H1 (cell line): ENCODE data around the gene CXorf65. TPM values are rescaled to one million over a fixed set of nuclear protein-coding genes. Genes with fewer than 3 reads are reported as not detected.
A peak's percentile ranks its signal among the peaks of the same experiment; 100 is the strongest.

Experiments used
- CTCF ChIA-PET: fragments of 300-600 bp; sonication (Branson Sonifier 250); formaldehyde crosslinking; loops from one replicate; lab custom pipeline; 2021; ENCODE audit not compliant: partially characterized antibody; lab: Charles Lee
- POLR2A ChIA-PET: fragments of 300-600 bp; sonication (Branson Sonifier 250); formaldehyde crosslinking; loops from one replicate; lab custom pipeline; 2021; ENCODE audit warnings: inconsistent platforms; ENCODE audit not compliant: partially characterized antibody; lab: Charles Lee
- DNase-seq, 2 experiments: peaks; one replicate each; pipeline versions ENCODE4 v3.0.0 to v3.0.0-alpha.2; 2010 to 2022; ENCODE audit warnings: low spot score in 2 of 2, low read depth in 1 of 2, mixed read lengths in 1 of 2
- FAIRE-seq: peaks from 2 replicates; lab custom pipeline; 2011; peaks lifted over from hg19 to GRCh38; lab: Jason Lieb, UNC
- H2AFZ ChIP-seq: 2 replicates; pipeline ENCODE4 v1.8.1; 2012; ENCODE audit warnings: low read length, inconsistent platforms
- H2AK5ac ChIP-seq: 2 replicates; pipeline ENCODE4 v1.6.1; 2013; ENCODE audit warnings: low read depth, low read length
- H2BK120ac ChIP-seq: replicated peaks from 2 replicates; pipeline ENCODE3; 2013; ENCODE audit warnings: low read depth, low read length, inconsistent platforms
- H2BK12ac ChIP-seq: 2 replicates; pipeline ENCODE4 v1.6.1; 2013; ENCODE audit warnings: low read depth, low read length
- H2BK15ac ChIP-seq: 2 replicates; pipeline ENCODE4 v1.6.1; 2013; ENCODE audit warnings: low read length
- H2BK20ac ChIP-seq: 2 replicates; pipeline ENCODE4 v1.6.1; 2013; ENCODE audit warnings: low read length
- H2BK5ac ChIP-seq: 2 replicates; pipeline ENCODE4 v1.6.1; 2013; ENCODE audit warnings: low read depth, low read length
- H3K14ac ChIP-seq: 2 replicates; pipeline ENCODE4 v1.6.1; 2013; ENCODE audit warnings: inconsistent platforms; ENCODE audit not compliant: insufficient read length
- H3K18ac ChIP-seq: 2 replicates; pipeline ENCODE4 v1.6.1; 2013; ENCODE audit warnings: low read length; ENCODE audit errors: extremely low read depth
- H3K23ac ChIP-seq: 2 replicates; pipeline ENCODE4 v1.6.1; 2013; ENCODE audit warnings: inconsistent platforms; ENCODE audit not compliant: insufficient read length
- H3K23me2 ChIP-seq: 2 replicates; pipeline ENCODE4 v1.6.1; 2013; ENCODE audit warnings: low read depth, low read length
- H3K27ac ChIP-seq: 2 replicates; pipeline ENCODE4 v1.6.1; 2011; ENCODE audit warnings: low read depth, low read length, inconsistent platforms
- H3K27me3 ChIP-seq, 4 experiments: replicated peaks in 1 of 4; 1 replicate in 1 of 4; 2 replicates in 3 of 4; pipeline versions ENCODE4 v1.6.1 to v1.8.1; 2011 to 2013; ENCODE audit warnings: low read length in 3 of 4, mild to moderate bottlenecking in 3 of 4, inconsistent platforms in 2 of 4, mixed read lengths in 2 of 4, moderate library complexity in 1 of 4; ENCODE audit not compliant: control insufficient read depth in 3 of 4, insufficient read depth in 3 of 4; ENCODE audit errors: extremely low read depth in 1 of 4
- H3K36me3 ChIP-seq, 4 experiments: 2 replicates each; pipeline versions ENCODE4 v1.6.1 to v1.8.1; 2011 to 2013; ENCODE audit warnings: mild to moderate bottlenecking in 4 of 4, low read length in 3 of 4, moderate library complexity in 2 of 4, control low read depth in 1 of 4, inconsistent platforms in 1 of 4; ENCODE audit not compliant: insufficient read depth in 4 of 4, control insufficient read depth in 2 of 4
- H3K4ac ChIP-seq: replicated peaks from 2 replicates; pipeline ENCODE3; 2013; ENCODE audit warnings: low read length, low read depth, mixed read lengths, inconsistent platforms; ENCODE audit not compliant: insufficient read length
- H3K4me1 ChIP-seq, 4 experiments: replicated peaks in 1 of 4; 1 replicate in 1 of 4; 2 replicates in 3 of 4; pipeline versions ENCODE4 v1.6.1 to v1.8.1; 2011 to 2013; ENCODE audit warnings: low read length in 3 of 4, inconsistent platforms in 2 of 4, mixed read lengths in 1 of 4; ENCODE audit not compliant: insufficient read depth in 4 of 4, control insufficient read depth in 3 of 4
- H3K4me2 ChIP-seq, 2 experiments: 2 replicates each; pipeline versions ENCODE4 v1.6.1 to v1.8.1; 2011 to 2013; ENCODE audit warnings: low read depth in 2 of 2, low read length in 2 of 2, control low read depth in 1 of 2, inconsistent platforms in 1 of 2, mild to moderate bottlenecking in 1 of 2; ENCODE audit not compliant: insufficient read depth in 1 of 2
- H3K4me3 ChIP-seq, 4 experiments: fragments of 200-600, 300-600 bp in 1 of 4; sonication (generic), shearing (Covaris generic), sonication (Bioruptor Twin) in 1 of 4; 2 replicates each; pipeline versions ENCODE4 v1.5.1 to v1.8.1; 2011 to 2016; ENCODE audit warnings: low read length in 4 of 4, low read depth in 3 of 4, control low read depth in 2 of 4, inconsistent platforms in 2 of 4, mild to moderate bottlenecking in 2 of 4, mixed read lengths in 1 of 4, moderate library complexity in 1 of 4; ENCODE audit not compliant: insufficient read depth in 2 of 4; ENCODE audit errors: extremely low read depth in 1 of 4
- H3K56ac ChIP-seq: replicated peaks from 2 replicates; pipeline ENCODE3; 2013; ENCODE audit warnings: low read depth, mild to moderate bottlenecking, mixed read lengths, low read length, inconsistent platforms; ENCODE audit not compliant: insufficient read length
- H3K79me1 ChIP-seq: 2 replicates; pipeline ENCODE4 v1.6.1; 2013; ENCODE audit warnings: low read depth, low read length, control low read depth
- H3K79me2 ChIP-seq, 2 experiments: 2 replicates each; pipeline versions ENCODE4 v1.6.1 to v1.8.1; 2012 to 2013; ENCODE audit warnings: low read length in 2 of 2, mild to moderate bottlenecking in 2 of 2, inconsistent platforms in 1 of 2; ENCODE audit not compliant: insufficient read depth in 2 of 2, control insufficient read depth in 1 of 2
- H3K9ac ChIP-seq, 4 experiments: replicated peaks in 1 of 4; 1 replicate in 1 of 4; 2 replicates in 3 of 4; pipeline versions ENCODE4 v1.6.1 to v1.8.1; 2011 to 2013; ENCODE audit warnings: low read depth in 3 of 4, low read length in 3 of 4, control low read depth in 2 of 4, mild to moderate bottlenecking in 2 of 4, moderate library complexity in 2 of 4, inconsistent platforms in 1 of 4; ENCODE audit errors: extremely low read depth in 1 of 4
- H3K9me3 ChIP-seq, 2 experiments: 2 replicates each; pipeline versions ENCODE4 v1.6.1 to v1.8.1; 2012 to 2013; ENCODE audit warnings: mild to moderate bottlenecking in 2 of 2, moderate library complexity in 2 of 2, control low read depth in 1 of 2, inconsistent platforms in 1 of 2, low read depth in 1 of 2, low read length in 1 of 2, mixed read lengths in 1 of 2; ENCODE audit not compliant: insufficient read depth in 2 of 2
- H4K20me1 ChIP-seq, 2 experiments: replicated peaks in 1 of 2; 2 replicates each; pipeline versions ENCODE3 to v1.8.1; 2011 to 2013; ENCODE audit warnings: inconsistent platforms in 2 of 2, low read length in 2 of 2, mild to moderate bottlenecking in 1 of 2; ENCODE audit not compliant: insufficient read depth in 2 of 2, control insufficient read depth in 1 of 2
- H4K5ac ChIP-seq: 2 replicates; pipeline ENCODE4 v1.6.1; 2013; ENCODE audit warnings: low read length, low read depth, mixed read lengths, inconsistent platforms; ENCODE audit not compliant: insufficient read length
- H4K8ac ChIP-seq: 2 replicates; pipeline ENCODE4 v1.8.0; 2013; ENCODE audit warnings: mild to moderate bottlenecking, moderate library complexity, low read length, inconsistent platforms; ENCODE audit not compliant: insufficient read depth; ENCODE audit errors: extremely low read depth
- H4K91ac ChIP-seq: replicated peaks from 2 replicates; pipeline ENCODE3; 2013; ENCODE audit warnings: low read length, mixed read lengths, inconsistent platforms; ENCODE audit not compliant: insufficient read length
- ASH2L ChIP-seq: fragments of 200-600, 300-600 bp; sonication (generic); IDR thresholded peaks from one replicate; pipeline ENCODE4 v1.7.1; 2017; ENCODE audit warnings: low read length
- BRCA1 ChIP-seq: IDR thresholded peaks from 2 replicates; pipeline ENCODE4 v1.6.1; 2012; ENCODE audit warnings: low read depth, low read length, improper control_type of control experiment
- CHD1 ChIP-seq: IDR thresholded peaks from 2 replicates; pipeline ENCODE4 v1.6.1; 2012; ENCODE audit warnings: low read depth, low read length, improper control_type of control experiment
- CREB1 ChIP-seq: IDR thresholded peaks from 2 replicates; pipeline ENCODE4 v1.6.1; 2012; ENCODE audit warnings: inconsistent platforms
- EP300 ChIP-seq, 2 experiments: IDR thresholded peaks; 1 replicate in 1 of 2; 2 replicates in 1 of 2; pipeline ENCODE4 v1.6.1; 2011 to 2012; ENCODE audit warnings: low read depth in 2 of 2, low read length in 2 of 2, mild to moderate bottlenecking in 2 of 2, borderline replicate concordance in 1 of 2, inconsistent platforms in 1 of 2, moderate library complexity in 1 of 2
- KDM1A ChIP-seq: fragments of 200-600, 300-600 bp; sonication (generic); IDR thresholded peaks from 2 replicates; pipeline ENCODE4 v1.7.1; 2016; ENCODE audit warnings: mild to moderate bottlenecking, low read length, borderline replicate concordance
- MAX ChIP-seq: IDR thresholded peaks from 2 replicates; pipeline ENCODE4 v1.6.1; 2012; ENCODE audit warnings: inconsistent platforms
- RBBP5 ChIP-seq: IDR thresholded peaks from 2 replicates; pipeline ENCODE4 v1.7.1; 2012; ENCODE audit warnings: low read depth, mild to moderate bottlenecking, inconsistent platforms, low read length, moderate library complexity, borderline replicate concordance
- RNF2 ChIP-seq: fragments of 200-900, 300-1000 bp; sonication (generic); IDR thresholded peaks from 2 replicates; pipeline ENCODE4 v1.7.1; 2016; ENCODE audit warnings: borderline replicate concordance, low read depth, mild to moderate bottlenecking, antibody characterized with exemption, low read length; ENCODE audit not compliant: poor library complexity, severe bottlenecking; ENCODE audit errors: missing control alignments
- SIX5 ChIP-seq: IDR thresholded peaks from 2 replicates; pipeline ENCODE4 v1.6.1; 2011; ENCODE audit warnings: mild to moderate bottlenecking, low read depth, low read length
- SP4 ChIP-seq: IDR thresholded peaks from 2 replicates; pipeline ENCODE4 v1.6.1; 2012; ENCODE audit warnings: low read length, inconsistent platforms
- TAF1 ChIP-seq: IDR thresholded peaks from 2 replicates; pipeline ENCODE4 v1.6.1; 2011; ENCODE audit warnings: mild to moderate bottlenecking, low read depth, low read length
- WGBS, 2 experiments: shearing (Covaris generic) in 1 of 2; methylation state at CpG; one replicate each; pipeline versions ENCODE4 v1.1.6 to v1.1.7; 2013 to 2015; ENCODE audit warnings: low lambda C conversion rate in 2 of 2, mixed read lengths in 2 of 2, inconsistent platforms in 1 of 2, low coverage in 1 of 2, missing lambda C conversion rate in 1 of 2; ENCODE audit not compliant: insufficient replicate concordance in 2 of 2, insufficient coverage in 1 of 2, insufficient read length in 1 of 2; ENCODE audit errors: extremely low coverage in 1 of 2, missing lambda C conversion rate in 1 of 2; 5-methylcytosine and 5-hydroxymethylcytosine counted together
- polyA plus RNA-seq, 7 experiments: library from polyadenylated mRNA; depleted of rRNA in 3 of 7; stranded (reverse) in 5 of 7; unstranded in 2 of 7; fragments of >200 nt in 5 of 7; fragments of 200-250 nt in 2 of 7; gene quantifications; 1 replicate in 5 of 7; 2 replicates in 1 of 7; 4 replicates in 1 of 7; pipeline versions ENCODE4 v1.2.1 to v1.2.3, GENCODE V29; 2011 to 2013; ENCODE audit warnings: missing spikeins in 2 of 7, mixed read lengths in 2 of 7
- total RNA-seq: library from RNA; stranded (reverse); fragmentation: NEBNext Ultra II Directional; extraction: Animal tissue kit (Norgen Biotek cat#: 25700); gene quantifications from 2 replicates; pipeline ENCODE4 v1.2.1, GENCODE V29; 2021

The CXorf65 gene
- total and polyA plus RNA-seq, 2 of the 8 experiments (the other 6 are each of a cell fraction or from before 2014, with no cell fraction given), result not detected

GRCh38 chrX:71067089-71067488, 39.5 kb downstream of the CXorf65 start:
- Histone ChIP-seq H3K18ac (no peak overlapping the region), H3K4me3 (peak overlapping the region; percentile 47 to 98 (median 85)), H2BK15ac (no peak overlapping the region), H3K9ac (peak overlapping the region in 2 of 4 experiments; percentile 49 to 75; a peak in 2 of 7 replicates), H4K5ac (no peak overlapping the region), H3K4me2 (peak overlapping the region; percentile 62 to 89), H3K23me2 (no peaks in the 10 kb centered on the region), H3K27ac (no peak overlapping the region), H3K79me2 (peaks cover 0 to 34% of the 10 kb centered on the region in 2 experiments; a peak in 3 of 4 replicates), H4K91ac (no peak overlapping the region), H3K79me1 (no peaks in the 10 kb centered on the region), H3K9me3 (no peaks in the 10 kb centered on the region), H3K23ac (no peak overlapping the region), H4K20me1 (no peaks in the 10 kb centered on the region), H3K4ac (no peak overlapping the region), H2BK120ac (no peak overlapping the region), H3K27me3 (no peaks in the 10 kb centered on the region), H2BK20ac (no peak overlapping the region), H3K56ac (no peak overlapping the region), H2AK5ac (no peak overlapping the region), H3K14ac (no peak overlapping the region), H2AFZ (no peak overlapping the region), H4K8ac (no peak overlapping the region), H2BK12ac (no peak overlapping the region), H3K36me3 (peaks cover 0 to 4% (median 2%) of the 10 kb centered on the region in 4 experiments; a peak in 1 of 8 replicates), H2BK5ac (no peak overlapping the region), H3K4me1 (no peaks in the 10 kb centered on the region; a peak in 2 of 7 replicates)
- 20% methylated on average over 2 of the region's 2 CpGs; no CpG with 5 or more reads in 1 of the 2 experiments for WGBS, 2 experiments
- FAIRE-seq, result no peak
- POLR2A ChIA-PET, result interaction anchor here (0.6 to 1.4 kb wide), 6 partner anchors 10 to 157 kb away, joined by 3 to 9 read pairs (median 4); partner anchors contain the start of gene MED12
- CTCF ChIA-PET, result interaction anchor here (1.5 kb wide), 1 partner anchor 62 kb away, joined by 3 read pairs; no protein-coding TSS in a partner anchor
- no peak for DNase-seq
- TF ChIP-seq SIX5, result no peak
- no peak for TF ChIP-seq EP300 (IDR thresholded peaks at IDR 0.05; ENCODE audit: borderline replicate concordance in 1 of 2, low read depth in 2 of 2, low read length in 2 of 2)
- no peak for TF ChIP-seq SP4
- TF ChIP-seq CREB1, result no peak
- no peak for TF ChIP-seq TAF1
- TF ChIP-seq ASH2L, result no peak
- no peak for TF ChIP-seq RNF2
- no peak for TF ChIP-seq KDM1A
- no peak for TF ChIP-seq BRCA1
- TF ChIP-seq RBBP5, result no peak
- no peak for TF ChIP-seq MAX
- TF ChIP-seq CHD1, result no peak
